WI38 (cell line): ENCODE results near the gene HCAR1.
"Not testable (repeated sequence)": the region's sequence is repeated elsewhere in the genome, so short reads cannot be mapped to it uniquely, and the experiment has no call there.

Experiments used
- H3K4me3 ChIP-seq: 2 replicates; pipeline ENCODE4 v1.5.1; 2011; ENCODE audit warnings: low read depth, mild to moderate bottlenecking, control low read depth, low read length
- TF ChIP-seq, protein P1 (sequence below): IDR thresholded peaks from 2 replicates; pipeline ENCODE4 v1.5.1; 2012; ENCODE audit warnings: low read depth, mild to moderate bottlenecking, control low read depth, low read length

The HCAR1 gene

DNA sequence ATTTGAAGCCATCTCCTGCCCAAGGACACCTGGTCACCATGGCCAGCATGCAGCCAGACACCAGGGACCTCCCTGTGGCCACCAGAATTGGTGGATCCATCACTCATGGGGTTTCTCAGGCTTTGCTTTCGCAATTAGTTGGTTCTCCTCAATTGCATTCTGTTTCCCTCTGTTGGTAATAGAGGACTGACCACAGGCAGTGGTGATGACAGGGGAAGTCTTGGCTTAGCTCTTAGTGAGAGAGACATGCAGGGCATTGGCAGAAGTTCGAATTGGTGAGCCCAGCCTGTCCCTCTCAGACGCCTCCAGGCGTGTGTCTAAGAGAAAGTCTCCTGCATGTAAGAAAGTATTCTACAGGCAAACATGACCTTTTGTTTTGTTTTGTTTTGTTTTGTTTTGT lies 48.8 kb downstream of the HCAR1 start:
- TF ChIP-seq, protein P1, sequence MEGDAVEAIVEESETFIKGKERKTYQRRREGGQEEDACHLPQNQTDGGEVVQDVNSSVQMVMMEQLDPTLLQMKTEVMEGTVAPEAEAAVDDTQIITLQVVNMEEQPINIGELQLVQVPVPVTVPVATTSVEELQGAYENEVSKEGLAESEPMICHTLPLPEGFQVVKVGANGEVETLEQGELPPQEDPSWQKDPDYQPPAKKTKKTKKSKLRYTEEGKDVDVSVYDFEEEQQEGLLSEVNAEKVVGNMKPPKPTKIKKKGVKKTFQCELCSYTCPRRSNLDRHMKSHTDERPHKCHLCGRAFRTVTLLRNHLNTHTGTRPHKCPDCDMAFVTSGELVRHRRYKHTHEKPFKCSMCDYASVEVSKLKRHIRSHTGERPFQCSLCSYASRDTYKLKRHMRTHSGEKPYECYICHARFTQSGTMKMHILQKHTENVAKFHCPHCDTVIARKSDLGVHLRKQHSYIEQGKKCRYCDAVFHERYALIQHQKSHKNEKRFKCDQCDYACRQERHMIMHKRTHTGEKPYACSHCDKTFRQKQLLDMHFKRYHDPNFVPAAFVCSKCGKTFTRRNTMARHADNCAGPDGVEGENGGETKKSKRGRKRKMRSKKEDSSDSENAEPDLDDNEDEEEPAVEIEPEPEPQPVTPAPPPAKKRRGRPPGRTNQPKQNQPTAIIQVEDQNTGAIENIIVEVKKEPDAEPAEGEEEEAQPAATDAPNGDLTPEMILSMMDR: no peak
- H3K4me3 ChIP-seq: no peak overlapping the region

DNA sequence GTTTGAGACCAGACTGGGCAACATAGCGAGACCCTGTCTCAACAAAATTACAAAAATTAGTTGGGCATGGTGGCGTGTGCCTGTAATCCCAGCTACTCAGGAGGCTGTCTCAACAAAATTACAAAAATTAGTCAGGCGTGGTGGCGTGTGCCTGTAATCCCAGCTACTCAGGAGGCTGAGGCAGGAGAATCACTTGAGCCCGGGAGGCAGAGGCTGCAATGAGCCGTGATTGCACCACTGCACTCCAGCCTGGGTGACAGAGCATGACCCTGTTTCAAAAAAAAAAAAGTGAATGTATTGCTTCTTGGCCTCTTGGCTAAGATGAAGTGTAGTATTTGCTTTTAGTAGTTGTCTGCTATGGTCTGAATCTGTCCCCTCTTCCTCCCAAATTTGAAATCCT lies 49.7 kb downstream of the HCAR1 start:
- H3K4me3 ChIP-seq: not testable (repeated sequence)

DNA sequence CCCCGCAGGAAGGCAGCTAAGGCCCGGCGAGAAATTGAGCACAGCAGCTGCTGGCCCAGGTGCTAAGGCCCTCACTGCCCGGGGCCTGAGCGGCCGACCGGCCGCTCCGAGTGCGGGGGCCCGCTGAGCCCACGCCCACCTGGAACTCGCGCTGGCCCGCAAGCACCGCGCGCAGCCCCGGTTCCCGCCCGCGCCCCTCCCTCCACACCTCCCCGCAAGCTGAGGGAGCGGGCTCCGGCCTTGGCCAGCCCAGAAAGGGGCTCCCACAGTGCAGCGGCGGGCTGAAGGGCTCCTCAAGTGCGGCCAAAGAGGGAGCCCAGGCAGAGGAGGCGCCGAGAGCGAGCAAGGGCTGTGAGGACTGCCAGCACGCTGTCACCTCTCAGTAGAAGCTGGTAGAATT lies 53.9 kb downstream of the HCAR1 start:
- H3K4me3 ChIP-seq: not testable (repeated sequence)
